ENCODE results near the gene KIF11.
"Not testable (repeated sequence)": the region's sequence is repeated elsewhere in the genome, so short reads cannot be mapped to it uniquely, and the experiment has no call there.

Gene KIF11

DNA sequence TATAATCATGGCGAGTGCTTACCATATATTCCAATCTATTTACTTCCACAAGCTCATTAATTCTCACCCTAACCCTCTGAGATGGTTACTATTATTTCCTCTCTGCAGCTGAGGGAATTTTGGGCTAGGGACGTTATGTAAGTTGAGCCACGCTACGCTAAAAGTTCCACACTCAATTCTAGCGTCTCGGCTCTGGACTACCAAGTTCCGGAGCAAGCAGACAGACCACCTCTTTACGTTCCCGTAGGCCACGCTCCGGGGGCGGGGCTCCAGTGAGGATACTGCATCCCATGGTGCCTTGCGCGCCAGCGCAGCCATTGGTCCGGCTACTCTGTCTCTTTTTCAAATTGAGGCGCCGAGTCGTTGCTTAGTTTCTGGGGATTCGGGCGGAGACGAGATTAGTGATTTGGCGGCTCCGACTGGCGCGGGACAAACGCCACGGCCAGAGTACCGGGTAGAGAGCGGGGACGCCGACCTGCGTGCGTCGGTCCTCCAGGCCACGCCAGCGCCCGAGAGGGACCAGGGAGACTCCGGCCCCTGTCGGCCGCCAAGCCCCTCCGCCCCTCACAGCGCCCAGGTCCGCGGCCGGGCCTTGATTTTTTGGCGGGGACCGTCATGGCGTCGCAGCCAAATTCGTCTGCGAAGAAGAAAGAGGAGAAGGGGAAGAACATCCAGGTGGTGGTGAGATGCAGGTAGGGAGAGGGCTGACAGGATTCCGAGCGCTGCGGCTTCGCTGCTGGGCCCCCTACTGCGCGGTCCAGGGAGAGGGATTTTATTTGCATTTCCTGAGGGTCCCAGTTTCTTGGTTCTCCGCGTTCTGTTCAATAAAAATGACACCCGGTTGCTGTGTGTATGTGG, at the start of gene KIF11:
TSS of gene KIF11 (plus strand) at position 370 of the 858 bp plus-strand sequence. CDS start at position 616, 246 bp downstream.
- DNase-seq, result peak; percentile 98

DNA sequence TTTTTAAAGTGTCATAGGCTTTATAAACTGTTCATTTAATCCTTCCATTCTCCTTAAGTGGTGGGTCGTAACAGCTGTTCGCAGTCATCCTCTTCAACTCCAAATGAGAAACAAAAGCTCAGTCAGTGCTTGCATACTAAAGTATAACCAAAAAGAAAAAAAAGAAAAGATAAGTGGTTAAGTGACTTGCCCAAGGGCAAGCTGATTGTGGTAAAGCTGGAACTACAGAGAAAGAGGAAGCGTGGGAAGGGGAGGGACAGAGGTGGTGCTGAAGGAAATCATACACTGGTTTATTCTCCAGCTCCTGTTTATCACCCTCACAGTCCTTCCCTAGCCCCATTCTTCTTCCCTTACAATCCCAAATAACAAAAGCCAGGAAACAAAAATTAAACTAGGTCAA, 48.6 kb upstream of the KIF11 start:
- DNase-seq, result peak; percentile 45

DNA sequence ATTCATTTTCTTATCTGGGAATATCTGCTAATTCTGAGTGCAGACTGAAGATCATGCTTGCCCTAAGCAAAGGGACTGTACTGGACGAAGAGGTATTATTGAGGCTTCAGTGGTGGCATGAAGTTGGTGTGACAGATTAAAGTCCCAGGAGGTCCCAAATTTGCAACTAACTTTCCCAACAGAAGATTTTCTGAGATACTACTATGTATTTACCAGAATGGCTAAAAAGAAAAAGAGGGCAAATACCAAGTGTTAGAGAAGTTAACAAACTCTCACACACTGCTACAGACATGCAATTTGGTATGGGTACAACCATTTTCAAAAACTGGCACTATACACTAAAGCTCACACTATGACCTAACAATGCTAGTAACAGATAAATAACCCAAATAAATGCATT, 47.4 kb upstream of the KIF11 start:
- DNase-seq, result no peak

DNA sequence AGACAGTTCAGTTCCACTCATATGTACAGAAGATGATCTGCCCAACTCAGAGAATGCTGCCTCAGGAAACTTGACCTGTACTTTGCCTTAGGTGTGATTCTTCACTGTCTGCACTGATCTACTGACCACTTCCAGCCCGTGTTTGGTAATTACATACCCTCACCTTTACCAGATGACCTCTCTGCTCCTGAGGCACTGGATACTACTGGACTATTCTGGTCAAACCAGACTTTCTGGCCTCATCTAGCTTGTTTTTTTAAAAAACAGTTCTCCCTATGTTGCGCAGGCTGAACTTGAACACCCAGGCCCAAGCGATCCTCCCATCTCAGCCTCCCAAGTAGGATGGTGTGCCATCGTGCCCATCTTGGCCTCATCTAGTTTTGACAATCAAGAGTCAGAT, 45.3 kb upstream of the KIF11 start:
- DNase-seq, result no peak

DNA sequence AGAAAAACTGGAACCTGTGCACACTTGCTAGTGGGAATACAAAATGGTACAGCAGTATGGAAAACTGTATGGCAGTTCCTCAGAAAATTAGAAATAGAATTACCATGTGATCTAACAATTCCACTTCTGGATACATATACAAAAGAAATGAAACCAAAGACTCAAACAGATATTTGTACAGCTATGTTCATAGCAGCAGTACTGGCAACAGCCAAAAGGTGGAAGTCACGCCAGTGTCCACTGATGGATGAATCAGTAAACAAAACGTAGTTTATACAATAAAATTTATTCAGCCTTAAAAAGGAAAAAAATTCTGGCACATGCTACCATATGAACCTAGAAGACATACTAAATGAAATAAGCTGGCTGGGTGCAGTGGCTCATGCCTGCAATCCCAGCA, 42.0 kb upstream of the KIF11 start:
- DNase-seq, result no peak

DNA sequence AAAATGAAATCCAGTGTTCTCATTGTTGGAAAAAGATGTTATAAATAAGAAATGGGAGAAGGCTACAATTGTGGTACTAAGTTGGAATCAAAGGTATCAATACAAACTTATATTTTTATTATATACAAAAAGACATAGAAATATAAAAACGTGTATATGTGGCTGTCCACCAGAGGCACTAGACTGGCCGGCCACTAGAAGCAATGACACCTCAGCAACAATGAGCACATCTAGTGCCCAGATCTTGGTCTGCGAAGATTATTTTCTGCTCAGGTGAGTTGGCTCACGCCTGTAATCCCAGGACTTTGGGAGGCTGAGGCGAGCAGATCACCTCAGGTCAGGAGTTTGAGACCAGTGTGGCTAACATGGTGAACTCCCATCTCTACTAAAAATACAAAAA, 40.6 kb upstream of the KIF11 start:
- DNase-seq, result no peak

DNA sequence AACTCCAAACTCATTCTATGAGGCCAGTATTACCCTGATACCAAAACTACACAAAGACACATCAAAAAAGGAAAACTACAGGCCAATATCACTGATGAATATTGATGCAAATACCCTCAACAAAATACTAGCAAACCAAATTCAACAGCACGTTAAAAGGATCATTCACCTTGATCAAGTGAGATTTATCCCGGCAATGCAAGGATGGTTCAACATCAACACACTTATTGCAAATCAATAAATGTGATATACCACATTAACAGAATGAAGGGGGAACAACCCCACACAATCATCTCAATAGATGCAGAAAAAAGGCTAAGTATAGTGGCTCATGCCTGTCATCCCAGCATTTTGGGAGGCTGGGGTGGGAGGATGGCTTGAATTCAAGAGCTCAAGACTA, 39.0 kb upstream of the KIF11 start:
- no peak for DNase-seq

DNA sequence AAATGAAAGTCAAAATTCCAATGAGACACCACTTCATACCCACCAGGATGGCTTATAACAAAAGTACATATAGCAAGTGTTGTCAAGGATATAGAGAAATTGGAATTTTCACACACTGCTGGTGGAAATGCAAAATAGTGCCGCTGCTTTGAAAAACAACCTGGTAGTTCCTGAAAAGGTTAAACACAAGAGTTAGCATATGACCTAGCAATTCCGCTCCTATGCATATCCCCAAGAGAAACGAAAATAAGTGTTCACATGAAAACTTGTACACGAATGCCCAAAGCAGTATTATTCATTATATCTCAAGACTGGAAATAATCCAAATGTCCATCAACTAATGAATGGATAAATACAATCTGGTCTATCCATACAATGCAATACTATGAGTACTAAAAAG, 33.9 kb upstream of the KIF11 start:
- no peak for DNase-seq

DNA sequence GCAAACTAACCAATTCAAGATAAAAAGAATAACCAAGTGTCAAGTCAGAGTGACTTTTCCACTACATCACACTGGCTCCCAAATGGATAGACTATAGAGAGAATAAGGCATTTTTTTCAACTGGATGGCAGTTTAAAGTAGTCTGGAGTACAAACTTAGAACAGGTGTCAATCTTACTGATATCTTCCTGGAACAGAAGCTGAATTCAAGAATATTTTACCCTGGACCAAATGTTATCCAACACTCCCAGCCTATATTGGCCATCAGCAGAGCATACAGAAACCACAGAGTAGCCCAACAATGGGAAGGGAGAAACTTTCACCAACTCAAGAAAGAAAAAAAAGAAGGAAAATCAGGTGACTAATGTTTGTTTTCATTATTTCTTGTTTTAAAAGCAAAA, 30.5 kb upstream of the KIF11 start:
- no peak for DNase-seq

DNA sequence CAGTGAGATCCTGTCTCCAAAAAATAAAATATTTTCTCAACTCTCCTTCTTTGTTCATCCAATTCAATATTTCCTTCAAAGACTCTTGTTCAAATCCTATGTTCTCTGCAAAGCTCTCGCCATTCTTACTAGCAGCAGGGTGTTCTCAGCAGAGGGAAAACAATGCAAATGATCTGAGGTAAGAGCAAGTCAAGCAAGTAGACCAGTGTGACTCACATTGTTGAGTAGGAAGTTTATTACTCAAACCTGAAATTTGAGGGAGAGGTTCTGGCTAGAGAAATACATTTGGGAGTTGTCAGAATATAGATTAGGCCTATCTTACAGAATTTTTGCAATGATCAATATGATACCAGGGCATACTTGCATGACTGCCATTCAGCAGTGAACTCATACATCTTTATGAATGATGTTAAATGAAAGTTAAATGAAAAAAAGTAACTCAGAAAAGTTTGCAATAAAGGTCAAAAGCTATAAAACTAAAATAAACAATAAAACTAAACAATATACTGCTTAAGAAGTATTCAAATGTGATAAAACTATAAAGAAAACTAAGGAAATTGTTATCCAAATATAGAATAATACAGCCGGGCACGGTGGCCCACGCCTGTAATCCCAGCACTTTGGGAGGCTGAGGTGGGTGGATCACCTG, 24.9 kb upstream of the KIF11 start:
- no peak for DNase-seq

DNA sequence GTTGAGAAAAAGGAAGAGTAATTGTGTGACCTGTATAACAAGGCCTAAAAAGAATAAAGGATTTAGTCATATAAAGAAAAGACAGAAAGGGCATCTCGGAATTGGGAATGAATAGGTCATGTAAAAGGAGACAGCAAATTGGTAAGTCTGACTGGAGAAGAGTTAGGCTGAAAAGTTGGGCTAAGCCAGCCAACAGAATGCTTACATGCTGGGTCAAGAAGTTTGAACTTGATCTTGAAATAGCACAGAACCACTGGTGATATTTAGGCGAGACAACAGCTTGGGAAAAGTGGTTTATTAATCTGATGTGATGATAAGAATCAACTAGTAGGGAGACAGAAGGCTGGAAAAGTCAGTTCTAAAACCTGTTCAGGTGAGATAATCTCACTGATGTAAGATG, 23.9 kb upstream of the KIF11 start:
- no peak for DNase-seq

DNA sequence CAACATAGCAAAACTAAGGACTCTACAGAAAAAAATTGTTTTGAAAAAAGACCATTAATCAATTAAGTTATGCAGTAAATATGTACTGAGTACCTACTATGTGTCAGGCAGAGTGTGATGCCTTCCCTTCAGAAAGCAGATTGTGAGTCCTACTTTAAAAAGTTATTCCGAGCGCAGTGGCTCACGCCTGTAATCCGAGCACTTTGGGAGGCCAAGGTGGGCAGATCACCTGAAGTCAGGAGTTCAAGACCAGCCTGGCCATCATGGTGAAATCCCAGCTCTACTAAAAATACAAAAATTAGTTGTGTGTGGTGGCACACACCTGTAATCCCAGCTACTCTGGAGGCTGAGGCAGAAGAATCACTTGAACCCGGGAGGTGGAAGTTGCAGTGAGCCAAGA, 23.3 kb upstream of the KIF11 start:
- not testable (repeated sequence) for DNase-seq

DNA sequence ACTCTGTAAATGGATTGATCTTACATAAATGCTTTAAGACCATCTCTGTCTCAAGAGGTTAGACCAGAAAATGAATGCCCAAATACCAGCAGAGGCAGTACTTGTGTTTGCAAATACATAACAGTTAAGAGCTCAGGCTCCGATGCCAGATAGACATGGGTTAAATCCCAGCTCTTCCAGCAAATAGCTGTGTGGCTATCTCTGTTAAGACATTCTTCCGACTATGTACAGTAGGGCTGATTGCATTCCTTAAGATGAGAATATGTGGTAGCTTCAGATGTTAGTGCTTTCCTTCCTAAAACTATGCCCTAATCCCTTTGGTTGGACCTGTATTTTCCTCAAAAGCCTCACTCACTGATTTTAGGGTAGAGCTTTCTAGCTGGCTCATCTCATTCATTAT, 21.3 kb upstream of the KIF11 start:
- no peak for DNase-seq

DNA sequence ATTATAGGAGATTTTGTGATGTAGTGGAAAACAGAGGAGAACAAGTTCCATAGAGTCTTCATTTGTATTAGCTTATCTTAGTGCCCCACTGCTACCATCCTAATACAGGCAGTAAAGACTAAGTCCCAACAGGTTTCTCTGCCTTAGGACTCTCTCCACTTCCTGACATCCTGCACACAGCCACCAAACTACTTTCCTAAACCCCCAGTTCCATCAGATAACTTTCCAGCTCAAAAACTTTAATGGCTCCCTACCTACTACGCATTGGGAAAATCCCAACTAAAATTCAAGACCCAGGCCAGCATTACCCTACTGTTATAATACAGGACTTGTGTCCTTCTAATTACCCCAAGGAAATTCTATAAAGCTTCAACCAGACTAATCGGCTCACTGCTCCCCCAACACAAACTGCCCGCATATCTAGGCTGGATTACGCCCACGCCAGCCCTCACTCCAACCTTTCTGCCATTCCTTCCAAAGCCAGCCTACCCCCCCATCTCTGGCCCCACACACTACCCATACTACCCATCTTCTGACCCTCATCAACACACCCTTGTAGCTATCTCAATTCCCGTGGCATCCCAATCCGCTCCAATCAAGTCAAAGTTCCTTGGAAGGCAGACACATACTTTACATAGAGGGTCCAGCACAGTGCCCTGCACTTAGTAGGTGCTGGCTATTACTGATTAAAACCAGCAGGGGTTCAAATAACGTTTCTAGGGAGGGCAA, 20.4 kb upstream of the KIF11 start:
- peak; percentile 55 for DNase-seq

DNA sequence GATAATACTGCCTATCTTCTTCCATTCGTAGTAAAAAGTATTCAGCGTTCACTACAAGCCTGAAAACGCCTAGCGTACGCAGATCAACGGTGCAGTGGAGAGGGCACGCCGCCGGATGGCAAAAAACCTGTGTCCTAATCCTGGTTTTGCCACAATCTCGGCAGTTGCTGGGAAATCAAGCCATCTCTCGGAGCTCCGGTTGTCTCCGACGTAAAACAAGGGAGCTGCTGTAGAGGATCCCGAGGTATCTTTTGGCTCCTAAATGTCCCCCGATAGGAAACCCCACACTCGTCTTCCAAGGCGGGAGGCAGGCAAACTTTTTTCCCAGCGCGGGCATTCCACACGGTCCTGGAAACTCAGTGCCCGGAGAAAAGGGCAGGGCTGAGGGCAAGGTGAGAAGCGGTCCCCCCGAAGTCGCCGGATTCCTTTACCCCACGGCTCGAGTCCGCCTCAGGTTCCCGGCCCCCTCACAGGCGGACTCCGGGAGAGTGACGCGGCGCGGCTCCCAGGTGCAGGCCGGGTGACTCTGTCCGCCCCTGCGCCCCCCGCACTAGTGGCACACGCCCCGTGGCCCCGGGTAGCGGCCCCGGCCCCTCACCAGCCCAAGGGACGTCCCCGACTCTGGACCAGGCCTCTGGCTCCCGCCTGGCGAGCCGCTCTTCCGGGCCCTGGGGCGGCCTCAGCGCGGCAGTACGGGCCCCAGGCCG, 19.7 kb upstream of the KIF11 start:
- DNase-seq, result peak; percentile 56

DNA sequence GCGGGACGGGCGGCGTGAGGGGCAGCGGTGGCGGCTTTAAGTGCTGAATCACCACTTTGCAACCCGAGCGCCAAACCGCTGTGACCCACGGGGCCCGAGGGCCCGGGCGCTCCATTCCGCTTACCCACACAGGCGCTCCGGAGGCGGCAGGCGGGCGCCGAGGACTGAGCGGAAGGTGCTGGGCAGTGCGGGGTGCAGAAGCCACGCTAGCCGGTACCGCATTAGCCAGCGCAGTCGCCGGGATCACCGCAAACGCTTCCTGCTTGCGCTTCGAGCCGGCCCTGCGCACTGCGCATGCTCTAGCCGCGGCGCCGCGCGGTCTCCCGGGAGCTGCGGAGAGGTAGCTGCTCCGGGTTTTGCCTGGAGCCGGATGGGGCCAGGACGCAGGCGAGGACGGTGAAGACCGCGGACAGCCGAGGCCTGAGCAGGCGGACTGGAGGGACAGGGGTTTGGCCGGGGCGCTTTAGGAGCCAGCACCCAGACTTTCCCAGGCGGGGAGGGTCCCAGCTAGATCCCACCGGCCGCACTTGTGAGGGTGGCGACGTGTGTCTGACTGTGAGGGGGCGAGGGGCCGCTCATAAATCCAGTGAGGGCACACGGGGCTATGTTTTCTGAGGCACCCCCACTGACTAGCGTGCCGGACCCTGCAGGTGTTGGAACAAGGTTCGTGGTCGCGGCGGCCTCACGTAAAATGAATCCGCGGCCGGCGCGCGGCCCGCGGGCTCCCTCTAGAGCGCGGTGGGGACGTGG, 19.0 kb upstream of the KIF11 start, which contains the start of gene IDE:
TSS of gene IDE (minus strand) at position 296 of the 750 bp plus-strand sequence. CDS start at position 222, 74 bp downstream.
- DNase-seq, result peak; percentile 86

DNA sequence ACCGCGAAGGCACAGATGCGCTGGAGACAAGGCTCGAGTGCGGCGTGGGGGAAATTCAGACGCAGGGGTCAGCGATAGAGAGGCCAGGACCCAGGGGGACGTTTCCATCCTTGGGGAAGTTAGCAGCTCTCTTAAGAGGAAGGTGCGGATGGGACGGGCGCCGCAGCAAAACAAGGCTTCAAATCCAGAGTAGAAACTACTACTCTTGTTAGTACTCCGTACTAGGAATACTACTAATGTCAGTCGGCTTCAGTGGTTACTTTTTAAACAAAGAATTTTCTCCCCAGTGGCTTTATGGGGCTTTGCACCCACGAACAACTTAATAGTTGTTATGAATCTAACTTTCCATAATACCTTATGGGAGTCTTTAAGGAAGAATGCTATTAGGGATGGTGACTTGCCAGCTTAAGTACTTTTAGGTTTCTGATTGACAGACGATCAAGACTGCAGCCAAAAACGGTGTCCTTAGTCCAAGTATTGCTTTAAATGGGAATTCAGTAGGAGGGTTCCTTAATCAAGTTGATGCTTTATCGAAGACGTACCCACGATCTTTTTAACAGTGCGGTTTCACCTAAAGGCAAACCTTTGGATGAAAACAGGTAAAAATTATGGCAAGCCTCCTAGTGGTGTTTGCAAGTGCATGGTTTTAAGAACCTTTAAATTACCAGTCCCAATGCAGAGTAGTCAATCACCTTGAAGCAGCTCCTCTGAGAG, 18.2 kb upstream of the KIF11 start:
- peak; percentile 60 for DNase-seq

DNA sequence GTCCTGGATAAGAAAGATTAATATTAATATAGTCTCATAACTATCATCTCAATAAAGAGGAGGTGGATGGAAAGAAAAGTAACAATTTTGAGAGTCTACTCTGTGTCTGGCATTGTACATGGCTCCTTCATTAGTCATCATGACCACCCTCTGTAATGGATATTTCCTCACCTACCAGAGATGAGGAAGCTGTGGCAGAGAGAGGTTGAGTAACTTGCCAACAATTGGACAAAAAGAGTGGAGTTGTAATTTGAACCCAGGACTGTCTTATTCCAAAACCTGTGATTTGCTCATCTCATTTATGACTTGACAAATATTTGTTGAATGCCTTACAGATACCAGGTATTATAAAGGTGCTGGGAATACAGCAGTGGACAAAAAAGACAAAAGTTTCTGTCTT, 17.0 kb upstream of the KIF11 start:
- DNase-seq, result no peak

DNA sequence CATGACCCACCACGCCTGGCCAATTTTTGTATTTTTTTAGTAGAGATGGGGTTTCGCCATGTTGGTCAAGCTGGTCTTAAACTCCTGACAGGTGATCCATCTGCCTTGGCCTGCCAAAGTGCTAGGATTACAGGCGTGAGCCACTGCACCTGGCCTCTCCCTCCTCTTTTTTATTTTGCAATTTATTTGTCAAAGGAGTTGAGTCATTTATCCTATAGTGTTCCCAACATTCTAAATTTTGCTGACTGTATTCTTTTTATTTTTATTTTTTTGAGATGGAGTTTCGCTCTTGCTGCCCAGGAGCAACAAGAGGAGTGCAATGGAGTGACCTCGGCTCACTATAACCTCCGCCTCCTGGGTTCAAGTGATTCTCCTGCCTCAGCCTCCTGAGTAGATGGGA, 10.6 kb upstream of the KIF11 start:
- not testable (repeated sequence) for DNase-seq

DNA sequence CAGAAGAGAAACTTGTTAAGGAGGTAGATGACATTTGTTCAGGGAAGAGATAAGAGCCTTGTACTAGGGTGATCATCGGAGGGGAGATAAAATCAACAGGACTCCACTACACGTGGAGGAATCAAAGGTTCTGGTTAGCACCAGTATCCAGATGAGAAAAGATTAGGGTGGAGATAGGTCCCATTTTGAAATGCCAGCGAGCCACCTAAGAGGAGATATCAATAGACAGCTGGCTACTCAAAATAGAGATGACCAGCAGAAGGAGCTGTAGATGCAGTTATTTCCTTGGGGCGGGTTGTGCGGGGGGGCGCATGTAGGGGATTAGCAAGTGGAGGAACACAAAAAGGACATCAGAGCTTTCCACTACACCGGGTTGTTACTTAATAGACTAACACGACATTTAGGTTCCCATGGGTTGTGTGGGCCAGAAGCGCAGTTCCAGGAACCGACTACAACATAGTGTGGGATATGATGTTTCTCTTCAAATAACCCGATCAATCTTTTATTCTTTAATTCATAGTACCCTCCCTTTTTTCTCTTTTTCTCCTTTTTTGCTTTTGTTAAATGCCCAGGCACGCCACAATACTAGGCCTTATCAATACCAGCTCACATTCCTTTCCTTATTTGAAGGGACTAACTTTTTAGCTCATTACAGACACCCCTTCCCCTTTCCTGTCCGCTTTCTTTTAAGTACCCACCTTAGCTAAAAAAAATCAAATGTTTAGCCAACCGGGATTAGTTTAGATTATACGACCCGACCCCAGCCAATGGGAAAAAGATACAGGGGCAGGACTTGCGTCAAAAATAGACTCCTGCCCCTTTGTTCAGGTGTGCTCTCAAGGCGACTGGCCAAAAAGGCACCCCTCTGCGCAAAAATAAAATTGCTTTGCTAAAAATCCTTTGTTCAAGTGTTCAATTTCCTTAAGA, 2.0 kb upstream of the KIF11 start:
- DNase-seq, result peak; percentile 86

Measured in NCI-H82 (cell line).